Measurements from ENCODE around the gene ATP5PD.

ATP5PD gene

GRCh38 chr17:75088465-75089417 lies 42.0 kb upstream of the ATP5PD start:
- peak overlapping the region; percentile 54 for H3K4me3 ChIP-seq (ENCODE audit: low read depth, low read length)
- TF ChIP-seq, protein P1, sequence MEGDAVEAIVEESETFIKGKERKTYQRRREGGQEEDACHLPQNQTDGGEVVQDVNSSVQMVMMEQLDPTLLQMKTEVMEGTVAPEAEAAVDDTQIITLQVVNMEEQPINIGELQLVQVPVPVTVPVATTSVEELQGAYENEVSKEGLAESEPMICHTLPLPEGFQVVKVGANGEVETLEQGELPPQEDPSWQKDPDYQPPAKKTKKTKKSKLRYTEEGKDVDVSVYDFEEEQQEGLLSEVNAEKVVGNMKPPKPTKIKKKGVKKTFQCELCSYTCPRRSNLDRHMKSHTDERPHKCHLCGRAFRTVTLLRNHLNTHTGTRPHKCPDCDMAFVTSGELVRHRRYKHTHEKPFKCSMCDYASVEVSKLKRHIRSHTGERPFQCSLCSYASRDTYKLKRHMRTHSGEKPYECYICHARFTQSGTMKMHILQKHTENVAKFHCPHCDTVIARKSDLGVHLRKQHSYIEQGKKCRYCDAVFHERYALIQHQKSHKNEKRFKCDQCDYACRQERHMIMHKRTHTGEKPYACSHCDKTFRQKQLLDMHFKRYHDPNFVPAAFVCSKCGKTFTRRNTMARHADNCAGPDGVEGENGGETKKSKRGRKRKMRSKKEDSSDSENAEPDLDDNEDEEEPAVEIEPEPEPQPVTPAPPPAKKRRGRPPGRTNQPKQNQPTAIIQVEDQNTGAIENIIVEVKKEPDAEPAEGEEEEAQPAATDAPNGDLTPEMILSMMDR (IDR thresholded peaks at IDR 0.05; ENCODE audit: low read depth, low read length), result no peak

GRCh38 chr17:75087558-75088453 lies 41.0 kb upstream of the ATP5PD start, which contains the start of gene SLC16A5:
Gene SLC16A5 (plus strand): TSS chr17:75087954. CDS start chr17:75093637, 5,683 bp downstream.
- H3K4me3 ChIP-seq (ENCODE audit: low read depth, low read length), result peak within 1 kb of the TSS; percentile 54
- TF ChIP-seq, protein P1 (IDR thresholded peaks at IDR 0.05; ENCODE audit: low read depth, low read length), result no peak

- H3K4me3 ChIP-seq (ENCODE audit: low read depth, low read length), result peak overlapping the region; percentile 54
- TF ChIP-seq, protein P1 (IDR thresholded peaks at IDR 0.05; ENCODE audit: low read depth, low read length), result no peak
Measured at GRCh38 chr17:75087182-75087557, 40.4 kb upstream of the ATP5PD start.

DNA sequence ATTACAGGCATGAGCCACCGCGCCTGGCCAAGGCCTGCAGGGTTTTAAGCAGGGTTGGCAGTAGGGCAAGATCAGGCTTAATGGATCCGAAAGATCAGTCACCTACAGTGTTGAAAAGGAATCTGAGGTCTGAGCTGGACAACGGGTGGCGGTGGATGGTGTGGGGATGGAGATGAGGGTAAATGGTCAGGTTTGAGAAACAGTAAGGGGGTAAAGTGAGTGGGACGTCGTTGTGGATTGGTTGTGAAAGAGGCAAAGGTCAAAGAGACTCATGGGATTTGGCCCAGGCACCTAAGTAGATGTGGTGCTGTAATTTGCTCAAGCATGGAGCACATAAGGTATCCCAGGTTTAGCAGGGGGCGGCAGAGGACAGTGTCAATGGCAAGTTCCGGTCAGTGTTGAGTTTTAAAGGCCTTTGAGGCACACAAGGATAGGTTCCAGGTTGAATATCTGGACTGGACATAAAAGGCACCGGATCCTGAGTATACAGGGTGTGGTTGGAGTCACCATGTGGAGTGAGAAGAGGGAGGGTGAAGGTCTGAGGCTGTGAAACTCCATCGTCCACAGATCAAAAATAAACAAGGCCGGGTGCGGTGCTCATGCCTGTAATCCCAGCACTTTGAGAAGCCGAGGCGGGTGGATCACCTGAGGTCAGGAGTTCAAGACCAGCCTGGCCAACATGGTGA lies 39.9 kb upstream of the ATP5PD start:
- no peak overlapping the region for H3K4me3 ChIP-seq (ENCODE audit: low read depth, low read length)
- TF ChIP-seq, protein P1 (IDR thresholded peaks at IDR 0.05; ENCODE audit: low read depth, low read length), result no peak

GRCh38 chr17:75084039-75084660 lies 37.4 kb upstream of the ATP5PD start:
- TF ChIP-seq, protein P1 (IDR thresholded peaks at IDR 0.05; ENCODE audit: low read depth, low read length), result no peak
- H3K4me3 ChIP-seq (ENCODE audit: low read depth, low read length), result no peak overlapping the region

GRCh38 chr17:75082683-75083082 lies 35.9 kb upstream of the ATP5PD start:
- no peak overlapping the region for H3K4me3 ChIP-seq (ENCODE audit: low read depth, low read length)
- TF ChIP-seq, protein P1 (IDR thresholded peaks at IDR 0.05; ENCODE audit: low read depth, low read length), result no peak

Measured in WI38 (cell line).